Right atrium auricular region (tissue), 2 donors: ENCODE data around the gene ADGRA1. TPM values are rescaled to one million over a fixed set of nuclear protein-coding genes. Genes with fewer than 3 reads are reported as not detected.

Experiments
- DNase-seq: peaks from one replicate; pipeline ENCODE4 v3.0.0-alpha.2; 2019; ENCODE audit warnings: low spot score
- H3K27ac ChIP-seq, 2 donors: fragments of 200-600 bp; sonication (generic); 1 replicate in 1 of 2; 2 replicates in 1 of 2; pipeline ENCODE4 v1.5.1; 2016 to 2019
- H3K27me3 ChIP-seq, 2 donors: fragments of 200-600 bp; sonication (generic); one replicate each; pipeline versions ENCODE4 v1.5.1 to v1.6.0; 2017 to 2019
- H3K36me3 ChIP-seq: fragments of 200-600 bp; sonication (generic); one replicate; pipeline ENCODE4 v1.5.1; 2016
- H3K4me1 ChIP-seq, 2 donors: fragments of 200-600 bp; sonication (generic); one replicate each; pipeline versions ENCODE4 v1.5.1 to v1.6.0; 2017 to 2019
- H3K4me3 ChIP-seq, 2 donors: fragments of 200-600 bp; sonication (generic); 1 replicate in 1 of 2; 2 replicates in 1 of 2; pipeline ENCODE4 v1.5.1; 2017 to 2019; ENCODE audit warnings: mild to moderate bottlenecking in 1 of 2, moderate library complexity in 1 of 2
- H3K9me3 ChIP-seq, 2 donors: fragments of 200-600 bp; sonication (generic); one replicate each; pipeline ENCODE4 v1.5.1; 2019
- total RNA-seq, 2 donors: library from RNA; depleted of rRNA; stranded (reverse); fragments of >200 nt; gene quantifications; one replicate each; pipeline ENCODE4 v1.1.0, GENCODE V29; 2016
- TF ChIP-seq, protein P1 (sequence below), 2 donors: fragments of 200-600 bp; sonication (generic); IDR thresholded peaks; one replicate each; pipeline ENCODE4 v1.5.1; 2019; ENCODE audit warnings: antibody characterized with exemption in 2 of 2

The ADGRA1 gene
- total RNA-seq, 2 donors from 2014 or later, result 0.11 to 0.51 TPM

DNA sequence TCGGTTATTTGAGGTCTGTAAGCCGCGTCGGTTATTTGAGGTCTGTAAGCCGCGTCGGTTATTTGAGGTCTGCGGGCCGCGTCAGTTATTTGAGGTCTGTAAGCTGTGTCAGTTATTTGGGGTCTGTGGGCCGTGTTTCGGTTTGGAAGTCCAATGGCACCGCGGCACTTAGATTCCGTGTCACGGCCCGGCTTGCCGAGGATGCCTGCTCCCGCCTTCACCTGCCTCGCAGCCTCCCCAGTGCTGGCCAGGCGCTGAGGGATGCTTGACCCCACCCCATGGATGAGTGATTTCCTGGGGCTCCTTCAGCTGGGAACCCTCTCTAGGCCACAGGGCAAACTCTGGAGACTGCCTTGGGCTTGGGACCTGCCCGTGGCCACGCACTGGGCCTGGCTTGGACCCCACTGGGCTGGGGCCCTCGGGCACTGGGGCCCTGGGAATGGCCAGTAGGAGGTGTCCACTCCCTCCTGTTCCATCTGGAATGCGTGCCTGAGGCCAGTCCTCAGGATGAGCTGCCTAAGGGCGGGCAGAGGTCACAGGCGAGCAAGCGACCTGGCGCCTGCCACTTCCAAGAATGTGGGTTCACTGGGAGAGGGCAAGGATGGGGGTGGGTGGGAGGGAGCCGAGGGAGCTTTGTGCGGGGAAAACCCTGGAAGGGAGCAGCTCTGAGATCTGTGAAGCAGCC is 25.6 kb downstream of the ADGRA1 start:
- Histone ChIP-seq H3K27me3 (no peaks in the 10 kb centered on the region), H3K4me1 (no peaks in the 10 kb centered on the region), H3K27ac (no peak overlapping the region), H3K36me3 (no peaks in the 10 kb centered on the region), H3K9me3 (peaks cover 1 to 2% of the 10 kb centered on the region in 2 donors), H3K4me3 (no peak overlapping the region)
- TF ChIP-seq, protein P1, sequence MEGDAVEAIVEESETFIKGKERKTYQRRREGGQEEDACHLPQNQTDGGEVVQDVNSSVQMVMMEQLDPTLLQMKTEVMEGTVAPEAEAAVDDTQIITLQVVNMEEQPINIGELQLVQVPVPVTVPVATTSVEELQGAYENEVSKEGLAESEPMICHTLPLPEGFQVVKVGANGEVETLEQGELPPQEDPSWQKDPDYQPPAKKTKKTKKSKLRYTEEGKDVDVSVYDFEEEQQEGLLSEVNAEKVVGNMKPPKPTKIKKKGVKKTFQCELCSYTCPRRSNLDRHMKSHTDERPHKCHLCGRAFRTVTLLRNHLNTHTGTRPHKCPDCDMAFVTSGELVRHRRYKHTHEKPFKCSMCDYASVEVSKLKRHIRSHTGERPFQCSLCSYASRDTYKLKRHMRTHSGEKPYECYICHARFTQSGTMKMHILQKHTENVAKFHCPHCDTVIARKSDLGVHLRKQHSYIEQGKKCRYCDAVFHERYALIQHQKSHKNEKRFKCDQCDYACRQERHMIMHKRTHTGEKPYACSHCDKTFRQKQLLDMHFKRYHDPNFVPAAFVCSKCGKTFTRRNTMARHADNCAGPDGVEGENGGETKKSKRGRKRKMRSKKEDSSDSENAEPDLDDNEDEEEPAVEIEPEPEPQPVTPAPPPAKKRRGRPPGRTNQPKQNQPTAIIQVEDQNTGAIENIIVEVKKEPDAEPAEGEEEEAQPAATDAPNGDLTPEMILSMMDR (IDR thresholded peaks at IDR 0.05), result no peak
- no peak for DNase-seq

DNA sequence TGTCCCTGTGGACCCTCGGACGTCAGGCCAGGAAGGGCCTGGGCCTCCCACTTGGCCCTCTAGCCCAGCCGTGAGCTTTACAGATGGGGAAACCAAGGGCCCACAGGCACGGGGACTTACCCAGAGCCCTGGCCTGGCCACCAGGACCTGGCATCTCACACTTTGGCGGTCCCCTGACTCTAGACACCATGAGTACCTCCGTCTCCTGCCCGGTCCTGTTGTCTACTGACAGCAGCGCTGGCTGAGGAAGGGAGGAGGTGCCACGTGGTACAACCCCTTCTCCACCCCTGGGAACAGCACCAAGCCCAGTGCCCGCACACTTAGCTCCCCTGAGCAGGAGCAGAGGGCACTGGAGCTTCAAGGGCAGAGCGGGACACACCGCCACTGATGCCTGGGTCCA is 26.1 kb downstream of the ADGRA1 start:
- TF ChIP-seq, protein P1 (IDR thresholded peaks at IDR 0.05), result no peak
- H3K27me3 ChIP-seq, result no peaks in the 10 kb centered on the region
- DNase-seq, result no peak
- no peak overlapping the region for H3K27ac ChIP-seq
- no peaks in the 10 kb centered on the region for H3K9me3 ChIP-seq
- no peaks in the 10 kb centered on the region for H3K36me3 ChIP-seq
- no peaks in the 10 kb centered on the region for H3K4me1 ChIP-seq
- no peak overlapping the region for H3K4me3 ChIP-seq

DNA sequence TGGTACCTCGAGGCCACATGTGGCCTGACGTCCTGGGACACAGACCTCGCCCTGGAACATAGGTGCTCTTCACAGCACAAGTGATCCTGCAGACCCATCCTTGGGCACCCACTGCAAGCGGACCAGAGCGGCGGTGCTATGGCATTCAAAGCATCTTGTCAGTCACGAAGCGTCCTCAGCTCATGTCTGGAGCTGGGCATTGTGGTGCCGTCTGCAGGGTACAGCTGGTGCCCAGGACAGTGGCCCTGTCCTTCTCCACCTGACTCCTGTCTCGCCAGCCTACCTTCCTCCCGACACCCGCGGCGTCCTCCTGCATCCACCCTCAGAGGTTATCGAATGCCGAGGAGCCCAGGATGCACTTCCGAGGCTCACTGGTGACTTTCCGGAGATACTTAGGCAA is 26.5 kb downstream of the ADGRA1 start:
- Histone ChIP-seq H3K36me3 (no peaks in the 10 kb centered on the region), H3K9me3 (no peaks in the 10 kb centered on the region), H3K27me3 (no peaks in the 10 kb centered on the region), H3K4me3 (no peak overlapping the region), H3K4me1 (no peaks in the 10 kb centered on the region), H3K27ac (no peak overlapping the region)
- TF ChIP-seq, protein P1 (IDR thresholded peaks at IDR 0.05), result no peak
- DNase-seq, result no peak

DNA sequence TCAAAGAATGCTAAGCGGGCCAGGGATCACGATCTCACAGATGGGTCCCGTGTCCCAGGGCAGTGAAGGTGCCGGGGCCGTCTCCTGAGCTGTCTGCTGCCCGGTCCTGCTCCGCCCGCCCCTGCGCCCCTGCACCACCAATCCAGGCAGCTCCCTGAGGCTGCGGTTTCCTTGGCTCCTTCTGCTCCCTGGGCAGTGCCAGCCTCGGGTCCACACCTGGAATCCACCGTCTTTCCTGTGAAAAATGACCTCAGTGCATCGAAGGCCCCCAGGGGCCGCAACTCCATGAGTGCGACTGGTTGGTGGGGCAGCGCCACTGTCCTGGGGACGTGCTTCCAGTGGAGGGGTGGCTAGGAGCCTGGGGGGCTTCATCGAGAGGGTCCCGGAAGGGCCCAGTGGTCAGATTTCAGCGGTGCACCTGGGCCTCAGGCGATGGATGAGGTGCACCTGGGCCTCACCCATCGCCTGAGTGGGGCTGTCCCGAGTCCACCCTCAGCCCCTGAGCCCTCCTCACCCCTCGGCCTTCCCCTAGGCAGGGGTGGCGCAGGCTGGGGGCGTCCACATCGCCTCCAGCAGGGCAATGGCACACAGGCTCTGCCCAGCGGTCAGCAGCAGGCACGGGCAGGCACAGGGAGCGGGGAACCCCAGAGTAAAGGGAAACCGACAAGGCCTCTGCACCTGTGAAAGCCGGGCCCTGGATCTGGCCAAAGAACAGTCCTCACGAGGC is 27.2 kb downstream of the ADGRA1 start:
- Histone ChIP-seq H3K4me1 (no peaks in the 10 kb centered on the region), H3K4me3 (no peak overlapping the region), H3K36me3 (no peaks in the 10 kb centered on the region), H3K27me3 (no peaks in the 10 kb centered on the region), H3K27ac (no peak overlapping the region), H3K9me3 (no peaks in the 10 kb centered on the region)
- TF ChIP-seq, protein P1 (IDR thresholded peaks at IDR 0.05), result no peak
- DNase-seq, result no peak

DNA sequence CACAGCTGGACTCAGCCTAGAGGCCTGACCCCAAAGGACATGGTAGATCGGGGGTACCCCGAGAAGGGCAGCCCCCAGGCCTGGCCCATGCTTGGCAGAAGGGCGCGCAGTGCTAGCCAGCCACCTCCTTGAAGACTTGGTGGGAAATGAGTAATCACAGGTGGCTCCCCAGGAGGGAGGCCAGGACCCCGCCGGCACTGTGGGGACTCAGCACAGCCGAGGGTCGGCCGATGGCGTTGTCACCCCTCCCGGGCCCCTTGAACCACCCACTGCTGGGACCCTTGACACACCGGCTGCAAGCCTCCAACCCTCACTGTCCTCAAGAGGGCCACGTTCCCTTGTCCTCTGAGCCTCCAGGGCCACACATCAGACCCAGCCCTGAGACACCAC is 27.7 kb downstream of the ADGRA1 start:
- Histone ChIP-seq H3K9me3 (no peaks in the 10 kb centered on the region), H3K4me1 (no peaks in the 10 kb centered on the region), H3K27me3 (no peaks in the 10 kb centered on the region), H3K27ac (no peak overlapping the region), H3K36me3 (no peaks in the 10 kb centered on the region), H3K4me3 (no peak overlapping the region)
- no peak for DNase-seq
- TF ChIP-seq, protein P1 (IDR thresholded peaks at IDR 0.05), result no peak
